Breast epithelium (tissue), 3 donors: ENCODE measurements around the gene PSG7.

ENCODE experiments used
- CTCF ChIP-seq, 3 donors: fragments of 450-650 bp; IDR thresholded peaks; one replicate each; pipeline ENCODE4 v1.5.1; 2016 to 2017; ENCODE audit warnings: antibody characterized with exemption in 3 of 3, mild to moderate bottlenecking in 3 of 3, moderate library complexity in 3 of 3
- POLR2A ChIP-seq: fragments of 450-650 bp; IDR thresholded peaks from one replicate; pipeline ENCODE4 v1.6.1; 2016; ENCODE audit warnings: antibody characterized with exemption, mild to moderate bottlenecking, moderate library complexity

- TF ChIP-seq POLR2A = no peak
- TF ChIP-seq CTCF (IDR thresholded peaks at IDR 0.05) = no peak
Observed at GRCh38 chr19:42965176-42965575, 28.2 kb upstream of the PSG7 start.
